Right ventricle myocardium inferior (tissue), 1 donor: Measurements from ENCODE around the gene CEACAM19. TPM values are rescaled to one million over a fixed set of nuclear protein-coding genes. Genes with fewer than 3 reads are reported as not detected.

Source experiments
- ATAC-seq: fragments of 200-7000 bp; cut with Tn5 transposase; one replicate; pipeline ENCODE4 v1.9.1; 2020; ENCODE audit warnings: mild to moderate bottlenecking, moderate library complexity
- DNase-seq: peaks from one replicate; pipeline ENCODE4 v3.0.0; 2021; ENCODE audit errors: missing footprints
- intact Hi-C: fragments of 100-400 bp; cut with DNase I; formaldehyde crosslinking; loops from one replicate; pipeline ENCODE4 v1.11.0; 2022
- microRNA-seq: library from miRNA; unstranded; fragments of <30 nt; microRNA quantifications from one replicate; pipeline ENCODE4 v1.2.0, GENCODE V29; 2020
- total RNA-seq: library from RNA; stranded (reverse); fragmentation: NEBNext Ultra II Directional; extraction: Animal tissue kit (Norgen Biotek cat#: 25700); gene quantifications from one replicate; pipeline ENCODE4 v1.2.1, GENCODE V29; 2021
- donor health status: DM: no; HTN: yes; CAD: no; lungs with severe emphysema.

CEACAM19 gene
- total RNA-seq, 1 donor from 2014 or later = 2.8 TPM

DNA sequence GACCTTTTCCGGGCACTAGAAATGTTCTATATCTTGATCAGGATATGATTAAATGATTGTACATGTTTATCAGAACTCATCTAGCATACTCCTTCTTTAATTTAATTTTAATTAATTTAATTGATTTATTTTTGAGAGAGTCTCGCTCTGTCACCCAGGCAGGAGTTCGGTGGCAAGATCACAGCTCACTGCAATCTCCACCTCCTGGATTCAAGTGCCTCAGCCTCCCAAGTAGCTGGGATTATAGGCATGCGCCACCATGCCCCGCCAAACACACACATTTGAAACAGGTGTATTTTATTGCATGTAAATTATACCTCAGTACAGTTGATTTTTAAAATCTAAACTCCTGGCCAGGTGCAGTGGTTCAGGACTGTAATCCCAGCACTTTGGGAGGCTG lies 59.8 kb downstream of the CEACAM19 start:
- DNase-seq (no peak), ATAC-seq (no peak)
- intact Hi-C loops = no loop called here

DNA sequence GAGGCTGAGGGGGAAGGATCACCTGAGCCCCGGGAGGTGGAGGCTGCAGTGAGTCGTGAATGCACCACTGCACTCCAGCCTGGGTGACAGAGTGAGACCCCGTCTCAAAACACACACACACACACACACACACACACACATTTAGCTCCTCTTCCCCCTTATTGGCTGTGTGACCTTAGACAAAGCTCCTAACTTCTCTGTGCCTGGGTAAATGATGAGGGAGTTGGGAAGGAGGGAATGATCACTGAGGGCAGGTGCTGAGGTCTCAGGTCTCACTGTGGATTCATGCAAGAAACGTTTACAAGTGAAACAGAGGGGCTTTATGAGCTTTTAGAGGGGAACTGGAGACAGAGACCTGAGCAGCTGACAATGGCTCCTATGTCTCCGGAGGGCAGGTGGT lies 60.3 kb downstream of the CEACAM19 start:
- intact Hi-C loops = no loop called here
- DNase-seq (no peak), ATAC-seq (no peak)

DNA sequence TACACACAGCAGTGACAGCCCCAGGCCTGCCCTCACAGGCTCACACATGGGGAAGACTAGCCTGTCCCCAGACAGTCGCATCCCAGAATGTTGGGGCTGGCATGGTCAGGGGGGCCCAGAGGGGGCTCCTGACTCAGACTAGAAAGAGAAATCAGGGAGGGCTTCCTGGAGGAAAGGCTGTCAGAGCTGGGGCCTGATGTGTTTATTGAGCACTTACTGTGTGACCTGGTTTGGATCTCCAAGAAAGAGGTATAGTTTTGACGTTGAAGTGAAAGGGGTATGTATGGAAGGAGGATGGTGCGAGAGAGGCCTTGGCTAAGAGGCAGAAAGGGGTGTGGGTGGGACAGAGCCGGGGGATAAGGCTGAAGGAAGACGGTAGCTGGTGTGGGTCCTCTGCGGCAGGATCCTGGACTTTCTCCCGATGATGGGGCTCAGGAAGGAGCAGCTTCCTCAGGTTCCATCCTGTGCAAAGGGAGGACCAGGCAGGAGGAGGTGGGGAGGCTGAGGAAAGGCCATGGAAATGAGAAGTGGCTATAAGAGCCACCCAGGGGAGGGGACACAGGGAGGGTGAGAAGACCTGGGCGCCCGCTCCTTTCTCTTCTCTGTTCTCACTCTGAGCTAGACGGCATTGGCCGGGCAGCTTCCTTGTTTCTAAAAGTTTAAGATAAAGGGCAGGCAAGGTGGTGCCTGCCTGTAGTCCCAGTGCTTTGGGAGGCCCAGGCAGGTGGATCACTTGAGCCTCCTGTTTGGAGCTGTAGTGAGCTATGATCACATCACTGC lies 61.1 kb downstream of the CEACAM19 start:
- intact Hi-C loops = no loop called here
- DNase-seq = peak; percentile 69
- ATAC-seq = no peak

Small RNAs within 50 kb of the gene (microRNA-seq; reads per million reads assigned to microRNA genes)
- not detected for gene MIR4531

Other genes starting within 250 kb of the CEACAM19 start
- gene ZNF229, start 223.0 kb upstream of the CEACAM19 start, total RNA-seq = 7.3 TPM
- gene ZNF180, start 171.0 kb upstream of the CEACAM19 start, total RNA-seq = 4.5 TPM
- not detected for gene CEACAM20, start 141.8 kb upstream of the CEACAM19 start, total RNA-seq
- gene IGSF23, start 57.9 kb upstream of the CEACAM19 start, total RNA-seq = not detected
- 38.0 TPM for gene PVR, start 27.6 kb upstream of the CEACAM19 start, total RNA-seq
- gene CEACAM16, start 27.7 kb downstream of the CEACAM19 start, total RNA-seq = not detected
- 18.3 TPM for gene BCL3, start 77.2 kb downstream of the CEACAM19 start, total RNA-seq
- not detected for gene CBLC, start 106.4 kb downstream of the CEACAM19 start, total RNA-seq
- gene BCAM, start 137.6 kb downstream of the CEACAM19 start, total RNA-seq = 91.9 TPM
- gene NECTIN2, start 174.8 kb downstream of the CEACAM19 start, total RNA-seq = 41.8 TPM
- 45.3 TPM for gene TOMM40, start 219.8 kb downstream of the CEACAM19 start, total RNA-seq
- 9.9 TPM for gene APOE, start 234.3 kb downstream of the CEACAM19 start, total RNA-seq
- 1.4 TPM for gene APOC1, start 243.1 kb downstream of the CEACAM19 start, total RNA-seq